ENCODE measurements around the gene FBLN2. TPM values are rescaled to one million over a fixed set of nuclear protein-coding genes. Genes with fewer than 3 reads are reported as not detected.

FBLN2 gene
- total RNA-seq, 1 donor = 0.73 TPM

- no peaks in the 10 kb centered on the region for H3K9me3 ChIP-seq (ENCODE audit: low read depth, low read length)
- H3K4me1 ChIP-seq (ENCODE audit: insufficient read depth, low read length) = no peaks in the 10 kb centered on the region
- H3K27me3 ChIP-seq (ENCODE audit: insufficient read depth, low read length) = no peaks in the 10 kb centered on the region
- H3K4me3 ChIP-seq (ENCODE audit: low read length) = no peak overlapping the region
Measured at GRCh38 chr3:13626915-13627460, 78.1 kb downstream of the FBLN2 start.

DNA sequence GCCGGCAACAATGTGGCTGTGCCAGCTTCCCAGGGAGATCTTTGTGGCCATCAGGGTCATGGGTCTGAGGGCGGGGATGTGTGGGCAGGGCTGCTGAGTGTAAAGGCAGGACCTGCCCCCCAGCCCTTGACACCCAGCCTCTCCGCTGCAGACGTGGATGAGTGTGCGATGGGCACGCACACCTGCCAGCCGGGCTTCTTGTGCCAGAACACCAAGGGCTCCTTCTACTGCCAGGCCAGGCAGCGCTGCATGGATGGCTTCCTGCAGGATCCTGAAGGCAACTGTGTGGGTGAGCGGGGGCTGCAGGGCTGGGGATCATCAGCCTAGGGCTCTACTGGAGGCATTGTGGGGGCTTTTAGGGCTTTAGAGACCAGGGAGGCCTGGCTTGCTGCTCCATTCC is 78.8 kb downstream of the FBLN2 start:
- no peaks in the 10 kb centered on the region for H3K4me1 ChIP-seq (ENCODE audit: insufficient read depth, low read length)
- no peak overlapping the region for H3K4me3 ChIP-seq (ENCODE audit: low read length)
- no peaks in the 10 kb centered on the region for H3K9me3 ChIP-seq (ENCODE audit: low read depth, low read length)
- H3K27me3 ChIP-seq (ENCODE audit: insufficient read depth, low read length) = no peaks in the 10 kb centered on the region

DNA sequence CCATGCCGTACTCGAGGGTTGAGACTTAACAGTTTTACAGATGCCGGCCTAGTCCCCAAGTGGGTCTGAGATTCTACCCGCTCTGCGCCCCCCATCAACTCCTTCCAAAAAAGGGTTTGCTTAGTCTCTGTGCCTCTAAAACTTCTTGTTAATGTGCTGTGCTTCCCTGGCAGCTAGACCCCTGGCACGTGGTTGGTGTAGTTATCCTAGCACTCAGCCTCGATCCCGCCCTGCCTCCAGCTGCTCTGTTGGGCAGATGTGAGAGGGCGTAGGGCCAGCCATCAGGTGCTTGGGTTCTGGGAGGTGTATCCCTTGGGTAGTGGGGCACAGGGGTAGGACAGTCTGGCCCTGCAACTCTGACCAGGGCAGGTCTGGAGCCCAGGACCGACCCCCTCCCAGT is 79.5 kb downstream of the FBLN2 start:
- no peaks in the 10 kb centered on the region for H3K9me3 ChIP-seq (ENCODE audit: low read depth, low read length)
- no peaks in the 10 kb centered on the region for H3K4me1 ChIP-seq (ENCODE audit: insufficient read depth, low read length)
- no peaks in the 10 kb centered on the region for H3K27me3 ChIP-seq (ENCODE audit: insufficient read depth, low read length)
- H3K4me3 ChIP-seq (ENCODE audit: low read length) = no peak overlapping the region

DNA sequence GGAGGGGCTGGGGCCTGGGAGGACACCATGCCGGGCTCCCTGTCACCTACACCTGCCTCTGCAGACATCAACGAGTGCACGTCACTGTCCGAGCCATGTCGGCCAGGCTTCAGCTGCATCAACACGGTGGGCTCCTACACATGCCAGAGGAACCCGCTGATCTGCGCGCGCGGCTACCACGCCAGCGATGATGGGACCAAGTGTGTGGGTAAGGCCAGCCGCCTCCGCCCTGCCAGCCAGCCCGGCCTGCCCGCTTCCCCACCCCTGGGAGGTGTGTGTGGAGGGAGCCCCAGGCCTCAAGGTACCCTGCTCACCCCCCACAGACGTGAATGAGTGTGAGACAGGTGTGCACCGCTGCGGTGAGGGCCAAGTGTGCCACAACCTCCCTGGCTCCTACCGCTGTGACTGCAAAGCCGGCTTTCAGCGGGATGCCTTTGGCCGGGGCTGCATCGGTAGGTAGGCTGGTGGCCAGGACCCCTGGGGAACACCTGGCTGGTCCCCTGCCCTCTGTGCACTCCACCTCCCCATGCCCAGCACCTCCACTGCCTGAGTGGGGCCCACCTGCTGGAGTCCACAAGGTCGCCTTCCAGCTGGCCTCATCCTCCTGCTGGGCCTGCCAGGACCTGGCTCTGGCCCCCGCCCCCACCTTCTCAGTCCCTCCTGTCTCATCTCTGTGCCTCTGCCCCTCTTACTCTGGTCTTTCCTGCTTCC is 80.1 kb downstream of the FBLN2 start:
- Histone ChIP-seq H3K4me3 (ENCODE audit: low read length) (no peak overlapping the region), H3K4me1 (ENCODE audit: insufficient read depth, low read length) (no peaks in the 10 kb centered on the region), H3K27me3 (ENCODE audit: insufficient read depth, low read length) (no peaks in the 10 kb centered on the region), H3K9me3 (ENCODE audit: low read depth, low read length) (no peaks in the 10 kb centered on the region)

DNA sequence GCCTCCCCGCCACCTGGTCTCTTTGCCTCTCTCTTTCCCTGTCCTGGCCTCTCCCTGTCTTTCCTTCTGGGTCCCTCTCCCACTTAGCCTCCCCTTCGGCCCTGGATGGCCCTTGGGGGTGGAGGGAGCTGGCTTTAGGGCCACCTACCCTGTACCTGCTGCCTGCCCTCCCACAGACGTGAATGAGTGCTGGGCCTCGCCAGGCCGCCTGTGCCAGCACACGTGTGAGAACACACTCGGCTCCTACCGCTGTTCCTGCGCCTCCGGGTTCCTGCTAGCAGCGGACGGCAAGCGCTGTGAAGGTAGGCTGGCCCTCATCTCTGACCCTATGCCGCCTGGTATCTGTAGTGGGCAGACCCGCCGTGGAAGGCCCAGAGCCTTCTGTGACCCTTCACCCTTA is 80.7 kb downstream of the FBLN2 start:
- Histone ChIP-seq H3K4me1 (ENCODE audit: insufficient read depth, low read length) (no peaks in the 10 kb centered on the region), H3K9me3 (ENCODE audit: low read depth, low read length) (no peaks in the 10 kb centered on the region), H3K4me3 (ENCODE audit: low read length) (no peak overlapping the region), H3K27me3 (ENCODE audit: insufficient read depth, low read length) (no peaks in the 10 kb centered on the region)

GRCh38 chr3:13631256-13631655 is 82.3 kb downstream of the FBLN2 start:
- H3K4me3 ChIP-seq (ENCODE audit: low read length) = no peak overlapping the region

DNA sequence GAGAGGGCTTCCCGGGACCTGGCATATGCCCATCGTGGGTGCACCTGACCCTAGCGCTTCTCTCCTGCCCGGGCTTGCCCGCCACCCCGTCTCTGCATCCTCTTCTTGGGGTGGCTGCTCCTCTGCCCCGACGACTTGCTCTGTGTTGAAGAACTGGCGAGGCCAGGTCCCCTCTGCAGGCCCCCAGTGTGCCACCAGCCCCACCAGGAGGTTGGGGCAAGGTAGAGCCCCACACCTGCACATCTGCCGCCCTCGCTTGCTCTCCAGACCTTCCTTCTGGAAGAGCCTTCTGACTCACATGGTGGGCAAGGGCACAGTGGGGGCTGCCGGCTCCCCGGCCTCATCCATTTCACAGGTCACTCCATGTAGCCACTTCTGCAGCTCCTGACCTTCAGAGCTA is 84.3 kb downstream of the FBLN2 start:
- no peaks in the 10 kb centered on the region for H3K4me1 ChIP-seq (ENCODE audit: insufficient read depth, low read length)
- H3K9me3 ChIP-seq (ENCODE audit: low read depth, low read length) = no peaks in the 10 kb centered on the region
- no peaks in the 10 kb centered on the region for H3K27me3 ChIP-seq (ENCODE audit: insufficient read depth, low read length)
- H3K4me3 ChIP-seq (ENCODE audit: low read length) = no peak overlapping the region

More at GRCh38 chr3:13631256-13631655, 82.3 kb downstream of the FBLN2 start:
- Histone ChIP-seq H3K4me1 (ENCODE audit: insufficient read depth, low read length) (no peaks in the 10 kb centered on the region), H3K27me3 (ENCODE audit: insufficient read depth, low read length) (no peaks in the 10 kb centered on the region), H3K9me3 (ENCODE audit: low read depth, low read length) (no peaks in the 10 kb centered on the region)

- Histone ChIP-seq H3K4me3 (ENCODE audit: low read length) (no peak overlapping the region), H3K9me3 (ENCODE audit: low read depth, low read length) (no peaks in the 10 kb centered on the region), H3K27me3 (ENCODE audit: insufficient read depth, low read length) (no peaks in the 10 kb centered on the region), H3K4me1 (ENCODE audit: insufficient read depth, low read length) (no peaks in the 10 kb centered on the region)
Measured at GRCh38 chr3:13634151-13634550, 85.2 kb downstream of the FBLN2 start.

DNA sequence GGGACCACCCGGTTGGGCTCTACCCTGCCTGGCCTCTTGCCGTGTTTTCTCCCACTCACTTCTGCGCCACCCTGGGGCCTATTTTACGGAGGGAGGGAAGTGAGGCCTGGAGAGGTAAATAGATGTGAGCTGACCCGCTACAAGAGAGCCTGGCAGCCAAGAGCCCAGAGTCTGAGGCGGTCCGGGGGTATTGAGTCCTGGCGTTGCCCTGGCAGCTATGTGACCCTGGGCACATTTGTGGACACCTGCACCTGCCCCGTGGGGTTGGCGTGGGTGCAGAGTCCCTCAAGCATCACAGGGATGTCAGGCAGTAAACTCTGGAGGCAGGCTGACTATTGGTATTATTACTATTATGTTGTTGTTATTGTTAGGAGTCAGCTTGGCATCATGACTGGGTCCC is 85.7 kb downstream of the FBLN2 start:
- no peak overlapping the region for H3K4me3 ChIP-seq (ENCODE audit: low read length)

DNA sequence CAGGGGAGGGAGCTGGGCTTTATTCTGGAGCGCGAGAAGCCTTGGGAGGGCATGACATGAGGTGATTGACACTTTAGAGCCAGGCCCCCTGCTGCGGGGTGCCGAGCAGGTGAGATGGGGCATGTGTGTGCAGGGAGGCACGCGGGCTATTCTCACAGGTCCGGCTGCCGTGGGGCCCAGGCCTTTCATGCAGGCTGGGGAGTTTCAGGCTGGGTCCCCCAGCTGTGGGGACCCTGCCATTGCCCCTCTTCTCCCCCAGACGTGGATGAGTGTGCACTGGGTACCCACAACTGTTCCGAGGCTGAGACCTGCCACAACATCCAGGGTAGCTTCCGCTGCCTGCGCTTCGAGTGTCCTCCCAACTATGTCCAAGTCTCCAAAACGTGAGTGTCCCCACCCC is 87.3 kb downstream of the FBLN2 start:
- H3K4me3 ChIP-seq (ENCODE audit: low read length) = no peak overlapping the region
- H3K4me1 ChIP-seq (ENCODE audit: insufficient read depth, low read length) = no peaks in the 10 kb centered on the region
- no peaks in the 10 kb centered on the region for H3K27me3 ChIP-seq (ENCODE audit: insufficient read depth, low read length)
- H3K9me3 ChIP-seq (ENCODE audit: low read depth, low read length) = no peaks in the 10 kb centered on the region

More for the DNA sequence above, 85.7 kb downstream of the FBLN2 start:
- H3K4me1 ChIP-seq (ENCODE audit: insufficient read depth, low read length) = no peaks in the 10 kb centered on the region
- no peaks in the 10 kb centered on the region for H3K27me3 ChIP-seq (ENCODE audit: insufficient read depth, low read length)
- H3K9me3 ChIP-seq (ENCODE audit: low read depth, low read length) = no peaks in the 10 kb centered on the region

DNA sequence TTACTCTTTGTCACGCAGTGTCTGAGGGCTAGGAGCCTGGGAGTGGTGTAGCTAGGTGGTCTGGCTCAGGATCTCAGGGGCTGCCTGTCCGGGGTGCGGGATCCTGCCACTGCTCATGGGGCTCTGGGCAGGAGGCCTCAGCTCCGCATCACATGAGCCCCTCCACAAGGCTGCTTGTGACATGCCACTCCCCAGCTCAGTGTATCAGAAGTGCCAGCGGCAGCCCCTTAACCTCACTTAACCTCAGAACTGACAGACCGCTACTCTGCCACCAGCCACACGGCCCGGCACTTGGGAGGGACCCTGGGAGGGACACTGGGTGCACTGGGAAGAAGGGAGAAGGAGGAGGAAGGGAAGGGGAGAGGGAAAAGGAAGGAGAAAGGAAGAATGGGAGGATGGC is 87.9 kb downstream of the FBLN2 start:
- Histone ChIP-seq H3K27me3 (ENCODE audit: insufficient read depth, low read length) (no peaks in the 10 kb centered on the region), H3K9me3 (ENCODE audit: low read depth, low read length) (no peaks in the 10 kb centered on the region), H3K4me3 (ENCODE audit: low read length) (no peak overlapping the region), H3K4me1 (ENCODE audit: insufficient read depth, low read length) (no peaks in the 10 kb centered on the region)

DNA sequence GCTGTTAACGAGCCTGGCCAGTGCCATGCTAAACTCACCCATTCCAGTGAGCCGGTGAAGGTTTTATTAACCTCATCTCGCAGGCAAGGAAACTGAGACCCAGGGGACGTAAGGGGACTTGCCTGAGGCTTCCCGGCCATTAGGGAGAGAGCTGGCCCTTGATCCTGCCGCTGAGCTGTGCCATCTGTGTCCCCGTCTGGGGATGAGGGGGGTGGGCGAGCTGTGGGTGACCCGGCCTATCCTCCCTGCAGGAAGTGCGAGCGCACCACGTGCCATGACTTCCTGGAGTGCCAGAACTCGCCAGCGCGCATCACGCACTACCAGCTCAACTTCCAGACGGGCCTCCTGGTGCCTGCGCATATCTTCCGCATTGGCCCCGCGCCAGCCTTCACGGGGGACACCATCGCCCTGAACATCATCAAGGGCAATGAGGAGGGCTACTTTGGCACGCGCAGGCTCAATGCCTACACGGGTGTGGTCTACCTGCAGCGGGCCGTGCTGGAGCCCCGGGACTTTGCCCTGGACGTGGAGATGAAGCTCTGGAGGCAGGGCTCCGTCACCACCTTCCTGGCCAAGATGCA is 88.5 kb downstream of the FBLN2 start:
- no peaks in the 10 kb centered on the region for H3K9me3 ChIP-seq (ENCODE audit: low read depth, low read length)
- no peaks in the 10 kb centered on the region for H3K27me3 ChIP-seq (ENCODE audit: insufficient read depth, low read length)
- H3K4me1 ChIP-seq (ENCODE audit: insufficient read depth, low read length) = no peaks in the 10 kb centered on the region
- H3K4me3 ChIP-seq (ENCODE audit: low read length) = no peak overlapping the region

- no peaks in the 10 kb centered on the region for H3K9me3 ChIP-seq (ENCODE audit: low read depth, low read length)
- no peak overlapping the region for H3K4me3 ChIP-seq (ENCODE audit: low read length)
- no peaks in the 10 kb centered on the region for H3K4me1 ChIP-seq (ENCODE audit: insufficient read depth, low read length)
- H3K27me3 ChIP-seq (ENCODE audit: insufficient read depth, low read length) = no peaks in the 10 kb centered on the region
Measured at GRCh38 chr3:13637953-13638352, 89.0 kb downstream of the FBLN2 start.

GRCh38 chr3:13638927-13639326 is 90.0 kb downstream of the FBLN2 start:
- no peak overlapping the region for H3K4me3 ChIP-seq (ENCODE audit: low read length)
- H3K4me1 ChIP-seq (ENCODE audit: insufficient read depth, low read length) = no peaks in the 10 kb centered on the region
- H3K27me3 ChIP-seq (ENCODE audit: insufficient read depth, low read length) = no peaks in the 10 kb centered on the region
- H3K9me3 ChIP-seq (ENCODE audit: low read depth, low read length) = no peaks in the 10 kb centered on the region

- H3K4me1 ChIP-seq (ENCODE audit: insufficient read depth, low read length) = peaks cover 4% of the 10 kb centered on the region
- H3K9me3 ChIP-seq (ENCODE audit: low read depth, low read length) = no peaks in the 10 kb centered on the region
- H3K4me3 ChIP-seq (ENCODE audit: low read length) = no peak overlapping the region
- H3K27me3 ChIP-seq (ENCODE audit: insufficient read depth, low read length) = peaks cover 5% of the 10 kb centered on the region
Measured at GRCh38 chr3:13642597-13642996, 93.7 kb downstream of the FBLN2 start.

All from mononuclear cell (primary cell).